ENCODE results near the gene TAF4.

Gene TAF4

DNA sequence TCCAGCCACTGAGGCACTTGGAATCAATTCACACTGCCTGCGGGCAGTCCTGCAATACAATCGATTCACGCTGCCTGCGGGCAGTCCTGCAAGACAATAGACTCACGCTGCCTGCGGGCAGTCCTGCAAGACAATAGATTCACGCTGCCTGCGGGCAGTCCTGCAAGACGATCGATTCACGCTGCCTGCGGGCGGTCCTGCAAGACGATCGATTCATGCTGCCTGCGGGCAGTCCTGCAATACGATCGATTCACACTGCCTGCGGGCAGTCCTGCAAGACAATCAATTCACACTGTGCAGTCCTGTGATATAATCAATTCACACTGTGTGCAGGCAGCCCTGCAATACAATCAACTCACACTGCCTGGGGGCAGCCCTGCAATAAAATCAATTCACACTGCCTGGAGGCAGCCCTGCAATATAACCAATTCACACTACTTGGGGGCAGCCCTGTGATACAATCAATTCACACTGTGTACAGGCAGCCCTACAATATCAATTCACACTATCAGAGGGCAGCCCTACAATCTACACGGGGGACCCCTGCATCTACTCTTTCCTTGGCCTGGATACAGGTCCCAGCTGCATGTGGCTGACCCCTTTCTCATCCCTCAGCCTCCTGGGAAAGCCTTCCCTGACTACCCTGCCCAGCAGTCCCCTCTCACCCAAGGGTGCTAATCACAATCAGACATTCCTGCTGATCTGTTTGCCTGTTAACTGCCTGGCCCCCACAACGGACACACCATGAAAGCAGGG, 10.4 kb downstream of the TAF4 start:
- no peak for DNase-seq

- DNase-seq, result no peak
Observed at GRCh38 chr20:62054451-62054953, 11.2 kb downstream of the TAF4 start.

- no peak for DNase-seq
Observed at GRCh38 chr20:62053465-62054196, 12.1 kb downstream of the TAF4 start.

DNA sequence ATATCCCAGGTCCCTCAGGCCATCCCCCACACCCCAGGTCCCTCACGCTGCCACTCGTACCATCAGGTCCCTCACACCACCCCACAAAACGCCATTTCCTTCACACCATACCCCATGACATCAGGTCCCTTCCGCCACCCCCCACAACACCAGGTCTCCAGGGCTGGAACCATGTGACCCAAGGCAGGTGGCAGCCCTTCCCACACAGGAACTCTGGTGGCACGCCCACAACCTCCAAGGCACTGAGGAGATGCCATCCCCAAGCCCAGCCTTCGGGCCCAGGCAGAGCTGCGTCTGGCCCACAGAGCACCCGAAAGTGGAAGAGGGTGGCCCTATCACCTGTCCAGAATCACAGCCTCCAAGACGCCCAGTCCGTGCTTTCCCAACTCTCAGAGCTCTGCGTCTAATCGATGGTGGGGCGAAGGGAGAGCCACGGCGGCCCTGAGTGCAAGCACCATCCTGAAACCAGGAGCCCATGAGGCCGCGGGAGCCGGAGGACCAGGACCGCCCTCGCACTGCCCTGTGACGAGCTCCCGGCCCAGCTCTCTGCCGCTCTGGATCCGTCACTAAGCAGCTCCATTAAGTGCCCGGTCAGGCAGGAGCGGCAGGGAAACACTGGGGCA, 12.7 kb downstream of the TAF4 start:
- no peak for DNase-seq

- no peak for DNase-seq
Observed at GRCh38 chr20:62052336-62052841, 13.3 kb downstream of the TAF4 start.

GRCh38 chr20:62051546-62052255, 14.0 kb downstream of the TAF4 start:
- DNase-seq, result no peak

DNA sequence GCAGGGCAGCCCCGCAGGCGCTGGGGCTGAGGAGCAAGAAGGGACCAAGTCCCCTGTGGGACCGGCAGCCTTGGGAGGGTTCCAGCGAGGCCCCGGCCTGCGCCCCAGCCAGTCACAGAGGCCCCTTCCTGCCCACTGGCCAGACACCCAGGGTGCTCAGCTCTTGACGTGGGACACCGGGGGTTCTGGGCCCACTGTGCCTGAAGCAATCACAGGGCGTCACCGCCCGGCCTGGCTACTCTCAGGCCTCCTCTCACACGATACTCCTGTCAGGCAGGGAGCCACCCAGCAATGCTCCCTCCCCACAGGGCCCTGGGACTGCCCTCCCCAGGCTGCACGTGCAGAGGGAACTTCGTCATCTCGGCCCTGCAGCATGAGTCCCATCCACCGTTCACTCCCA, 14.5 kb downstream of the TAF4 start:
- DNase-seq, result no peak

- DNase-seq, result no peak
Observed at GRCh38 chr20:62050166-62051120, 15.2 kb downstream of the TAF4 start.

- no peak for DNase-seq
Observed at GRCh38 chr20:62049342-62050165, 16.1 kb downstream of the TAF4 start.

- no peak for DNase-seq
Observed at GRCh38 chr20:62048821-62049291, 16.8 kb downstream of the TAF4 start.

DNA sequence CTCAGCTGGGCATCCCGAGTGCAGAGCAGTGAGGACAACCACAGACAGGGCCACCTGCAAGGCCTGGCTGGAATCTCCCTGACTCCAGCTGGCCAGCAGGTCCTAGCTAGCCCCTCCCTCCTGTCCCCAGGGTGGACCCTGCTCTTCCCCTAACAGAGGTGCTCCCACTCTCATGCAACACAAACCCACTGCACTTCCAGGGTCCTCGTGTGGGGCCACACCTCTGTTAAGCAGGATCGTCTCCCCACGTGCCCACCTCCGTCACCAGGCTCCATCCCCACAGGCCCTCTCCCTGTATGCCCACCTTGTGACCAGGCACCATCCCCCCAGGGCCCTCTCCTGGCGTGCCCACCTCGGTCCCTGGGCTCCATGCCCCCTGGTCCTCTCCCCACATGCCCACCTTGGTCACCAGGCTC, 17.3 kb downstream of the TAF4 start:
- DNase-seq, result no peak

GRCh38 chr20:62047666-62048345, 17.9 kb downstream of the TAF4 start:
- DNase-seq, result no peak

- DNase-seq, result no peak
Observed at GRCh38 chr20:62046431-62046830, 19.2 kb downstream of the TAF4 start.

DNA sequence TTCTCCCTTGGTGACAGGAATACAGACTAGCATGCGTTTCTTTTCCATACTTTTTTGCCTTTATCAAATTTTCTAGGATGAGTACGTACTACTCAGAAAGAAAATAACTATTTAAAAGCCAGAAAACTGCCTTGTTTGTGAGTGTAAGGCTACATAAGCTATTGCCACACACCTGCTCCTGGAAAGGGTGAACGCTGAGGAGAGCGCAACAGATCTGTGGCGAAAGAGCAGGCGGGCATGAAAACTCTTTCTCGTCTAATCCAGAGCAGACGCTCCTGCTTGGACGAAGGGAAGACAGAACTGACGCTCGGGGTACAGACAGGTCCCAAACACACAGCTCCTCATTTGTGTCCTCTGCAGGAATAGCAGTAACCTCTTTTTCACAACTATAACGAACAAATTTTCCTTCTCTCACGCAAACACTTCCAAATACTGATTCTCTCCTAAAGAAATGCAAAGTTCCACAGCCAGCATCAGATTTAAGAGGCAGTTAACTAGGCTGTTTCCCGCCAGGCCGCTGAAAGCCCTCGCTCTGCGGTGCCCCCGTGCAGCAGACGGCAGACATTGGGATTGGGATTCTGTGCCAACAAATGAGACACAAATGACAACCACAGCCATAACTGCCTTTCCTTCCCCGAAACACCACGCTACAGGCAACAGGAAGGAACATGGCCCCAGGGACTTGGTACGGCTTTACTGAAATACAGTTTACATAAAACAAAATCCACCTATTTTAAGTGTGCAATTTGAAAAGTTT, 20.0 kb downstream of the TAF4 start:
- no peak for DNase-seq

GRCh38 chr20:62045118-62045517, 20.6 kb downstream of the TAF4 start:
- no peak for DNase-seq

DNA sequence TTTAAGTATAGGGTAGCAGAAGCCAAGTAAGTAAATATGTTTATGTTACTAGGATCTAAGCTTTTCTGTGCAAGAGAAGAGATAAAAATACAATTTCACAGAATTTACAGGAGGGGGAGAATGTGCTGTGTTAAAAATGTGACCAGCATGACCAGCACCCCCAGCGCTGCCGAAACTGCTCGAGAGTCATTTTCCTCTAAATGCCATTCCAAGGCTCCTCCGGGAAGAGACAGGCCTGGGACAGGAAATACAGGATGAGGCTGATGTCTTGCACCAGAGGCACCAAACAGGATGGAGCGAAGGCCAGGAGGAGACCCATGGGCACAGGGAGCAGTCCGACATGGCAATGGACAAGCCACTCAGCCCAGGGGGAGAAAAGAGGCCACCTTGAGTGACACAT, 21.1 kb downstream of the TAF4 start:
- no peak for DNase-seq

- no peak for DNase-seq
Observed at GRCh38 chr20:62043131-62043914, 22.4 kb downstream of the TAF4 start.

Measured in CD4-positive, alpha-beta T cell treated with Interleukin-17A for 4 hours (primary cell).